Large intestine (tissue), 3 donors: ENCODE measurements around the gene TECR. TPM values are rescaled to one million over a fixed set of nuclear protein-coding genes. Genes with fewer than 3 reads are reported as not detected.

Source experiments
- DNase-seq, 2 donors: peaks; one replicate each; pipeline versions ENCODE4 v3.0.0 to v3.0.0-alpha.2; 2013
- H3K27ac ChIP-seq: one replicate; pipeline ENCODE4 v1.5.1; 2013; ENCODE audit warnings: low read length
- H3K27me3 ChIP-seq: 2 replicates; pipeline ENCODE4 v1.6.1; 2013; ENCODE audit warnings: low read length; ENCODE audit not compliant: control insufficient read depth, insufficient read depth
- H3K36me3 ChIP-seq: 2 replicates; pipeline ENCODE4 v1.6.1; 2013; ENCODE audit warnings: low read length; ENCODE audit not compliant: control insufficient read depth, insufficient read depth
- H3K4me1 ChIP-seq: one replicate; pipeline ENCODE4 v1.6.1; 2013; ENCODE audit warnings: low read length; ENCODE audit not compliant: control insufficient read depth, insufficient read depth
- H3K4me3 ChIP-seq: one replicate; pipeline ENCODE4 v1.5.1; 2013; ENCODE audit warnings: low read length
- H3K9me3 ChIP-seq: one replicate; pipeline ENCODE4 v1.6.1; 2013; ENCODE audit warnings: mild to moderate bottlenecking, low read depth, low read length, moderate library complexity; ENCODE audit not compliant: control insufficient read depth
- WGBS: methylation state at CpG from one replicate; pipeline ENCODE4 v1.1.5; 2013; ENCODE audit warnings: low lambda C conversion rate; ENCODE audit not compliant: insufficient coverage; 5-methylcytosine and 5-hydroxymethylcytosine counted together
- polyA plus RNA-seq: library from polyadenylated mRNA; unstranded; fragments of 120-200 nt; gene quantifications from one replicate; pipeline ENCODE4 v1.2.1, GENCODE V29; 2013

Gene TECR
- polyA plus RNA-seq, 1 donor = 236 TPM

DNA sequence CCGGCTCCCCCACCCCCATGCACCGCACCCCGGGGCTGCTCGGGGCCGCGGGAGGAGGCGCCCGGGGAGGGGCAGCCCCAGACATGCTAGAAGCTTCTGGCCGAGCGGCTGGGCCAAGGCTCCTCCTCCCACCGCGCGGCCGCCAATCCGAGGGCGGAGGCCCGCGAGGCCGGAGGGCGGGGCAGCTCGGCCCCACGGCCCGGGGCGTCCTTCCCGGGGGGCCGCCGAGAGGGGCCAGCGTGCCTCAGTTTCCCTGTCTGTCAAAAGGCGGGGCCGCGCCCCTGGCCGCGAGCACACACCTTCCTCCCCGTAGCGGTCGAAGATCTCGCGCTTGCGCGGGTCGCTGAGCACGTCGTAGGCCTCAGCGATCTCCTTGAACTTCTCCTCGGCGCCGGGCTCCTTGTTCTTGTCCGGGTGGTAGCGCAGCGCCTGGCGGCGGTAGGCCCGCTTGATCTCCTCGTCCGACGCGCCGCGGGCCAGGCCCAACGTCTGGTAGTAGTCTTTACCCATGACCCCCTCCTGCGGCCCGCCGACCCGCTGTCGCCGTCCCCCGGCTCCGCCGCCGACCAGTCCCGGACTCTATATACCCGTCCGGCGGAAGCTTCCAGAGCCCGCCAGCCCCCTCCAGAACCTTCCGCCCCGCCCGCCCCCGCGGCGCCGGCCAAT is 11.4 kb upstream of the TECR start, which contains the start of gene DNAJB1:
DNAJB1 (minus strand) TSS at position 558 of the 666 bp plus-strand sequence; CDS start at position 510, 48 bp downstream.
- peak within 1 kb of the TSS; percentile 100 for H3K4me3 ChIP-seq
- no CpG with 5 or more reads among the region's 82 CpGs for WGBS
- H3K4me1 ChIP-seq = peaks cover 32% of the 10 kb centered on the region
- peak; percentile 82 to 92 for DNase-seq
- no peaks in the 10 kb centered on the region for H3K27me3 ChIP-seq
- no peaks in the 10 kb centered on the region for H3K9me3 ChIP-seq
- H3K27ac ChIP-seq = peak within 1 kb of the TSS; percentile 100
- H3K36me3 ChIP-seq = peaks cover 33% of the 10 kb centered on the region

DNA sequence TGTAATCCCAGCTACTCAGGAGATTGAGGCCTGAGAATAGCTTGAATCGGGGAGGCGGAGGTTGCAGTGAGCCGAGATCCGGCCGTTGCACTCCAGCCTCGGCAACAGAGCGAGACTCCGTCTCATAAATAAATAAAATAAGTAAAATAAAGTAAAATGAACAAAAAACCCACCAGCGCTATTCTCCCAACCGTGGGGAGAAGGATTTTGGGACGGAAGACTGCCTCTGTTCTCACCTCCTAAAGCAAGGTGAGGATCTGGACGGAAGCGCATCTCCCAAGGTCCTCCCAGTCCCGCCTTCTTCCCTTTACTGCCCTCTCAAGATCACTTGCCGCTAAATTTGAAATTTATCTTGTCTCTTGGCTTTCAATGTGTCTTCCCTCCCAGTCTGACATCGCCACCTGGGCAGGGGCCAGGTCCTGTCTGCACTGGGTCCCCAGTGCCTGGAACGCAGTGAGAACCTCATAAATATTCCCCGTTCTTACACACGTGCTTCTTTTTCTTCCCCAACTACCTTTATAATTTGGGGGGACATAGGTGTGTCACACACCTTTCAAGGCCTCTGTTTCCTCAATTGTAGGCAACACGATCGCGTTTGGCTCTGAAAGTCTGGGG is 10.0 kb upstream of the TECR start:
- Histone ChIP-seq H3K4me1 (peaks cover 29% of the 10 kb centered on the region), H3K36me3 (peaks cover 23% of the 10 kb centered on the region), H3K27me3 (no peaks in the 10 kb centered on the region), H3K4me3 (no peak overlapping the region), H3K27ac (peak overlapping the region; percentile 96), H3K9me3 (no peaks in the 10 kb centered on the region)
- no peak for DNase-seq
- WGBS = 92% methylated on average over 5 of the region's 22 CpGs

DNA sequence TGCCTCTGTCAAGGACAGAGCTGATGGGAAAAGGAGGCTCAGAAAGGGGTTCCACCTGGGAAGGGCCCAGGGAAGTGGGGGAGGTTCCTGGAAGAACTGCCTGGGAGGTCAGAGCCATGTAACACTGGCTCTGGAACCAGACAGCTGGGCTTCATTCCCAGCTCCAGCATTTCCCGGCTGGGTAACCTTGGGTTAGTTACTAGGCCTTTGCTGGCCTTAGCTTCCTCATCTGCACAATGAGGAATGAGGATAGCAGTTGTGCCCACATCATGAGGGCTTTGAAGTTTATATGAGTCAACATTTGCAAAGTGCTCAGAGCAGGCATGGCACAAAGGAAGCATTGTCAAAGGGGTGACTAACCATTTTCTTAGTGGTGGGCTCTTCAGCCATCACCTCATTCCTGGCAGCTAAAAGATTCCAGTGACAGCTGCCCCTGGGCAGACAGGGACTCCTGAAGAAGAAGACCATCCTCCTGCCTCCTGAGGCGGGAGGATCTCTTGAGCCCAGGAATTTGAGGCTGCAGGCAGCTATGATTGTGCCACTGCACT is 9.5 kb upstream of the TECR start:
- peaks cover 23% of the 10 kb centered on the region for H3K4me1 ChIP-seq
- WGBS = no CpG with 5 or more reads among the region's 2 CpGs
- no peak for DNase-seq

DNA sequence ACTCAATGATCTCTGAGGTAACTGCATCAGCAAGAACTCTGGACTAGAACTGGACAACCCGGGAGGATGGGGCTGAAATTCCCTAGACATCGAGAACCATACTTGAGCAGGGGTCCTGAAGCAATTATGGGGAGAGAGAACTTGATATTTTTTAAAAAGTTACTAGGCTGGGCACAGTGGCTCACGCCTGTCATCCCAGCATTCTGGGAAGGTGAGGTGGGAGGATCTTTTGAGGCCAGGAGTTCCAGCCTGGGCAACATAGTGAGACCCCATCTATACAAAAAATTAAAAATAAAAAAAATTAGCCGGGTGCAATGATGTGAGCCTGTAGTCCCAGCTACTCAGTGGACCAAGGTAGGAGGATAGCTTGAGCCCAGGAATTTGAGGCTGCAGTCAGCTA is 8.9 kb upstream of the TECR start:
- H3K4me1 ChIP-seq = peaks cover 18% of the 10 kb centered on the region
- DNase-seq = no peak
- peaks cover 11% of the 10 kb centered on the region for H3K36me3 ChIP-seq
- no peaks in the 10 kb centered on the region for H3K27me3 ChIP-seq
- H3K9me3 ChIP-seq = no peaks in the 10 kb centered on the region
- WGBS = no CpG with 5 or more reads among the region's 4 CpGs
- no peak overlapping the region for H3K4me3 ChIP-seq
- H3K27ac ChIP-seq = no peak overlapping the region

More for the DNA sequence above, 9.5 kb upstream of the TECR start:
- Histone ChIP-seq H3K27me3 (no peaks in the 10 kb centered on the region), H3K4me3 (no peak overlapping the region), H3K9me3 (no peaks in the 10 kb centered on the region), H3K36me3 (peaks cover 17% of the 10 kb centered on the region), H3K27ac (no peak overlapping the region)

DNA sequence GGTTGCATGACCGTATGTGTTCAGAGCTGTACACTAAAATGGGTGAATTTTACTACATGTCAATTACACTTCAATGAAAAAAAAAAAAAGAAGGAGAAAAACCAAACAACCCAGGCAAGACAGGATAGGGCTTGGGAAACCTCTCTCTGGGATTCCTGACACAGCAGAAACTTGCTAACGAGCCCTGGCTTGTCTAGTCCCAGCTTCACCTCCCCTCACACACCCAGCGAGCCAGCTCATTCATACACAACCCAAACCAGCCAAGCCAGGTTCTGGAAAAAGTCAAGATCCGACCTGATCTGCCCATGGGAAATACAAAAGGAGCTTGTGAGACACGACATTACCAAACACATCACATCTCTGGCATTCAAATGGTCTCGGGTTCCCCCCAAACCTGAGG is 3.7 kb upstream of the TECR start:
- Histone ChIP-seq H3K36me3 (no peaks in the 10 kb centered on the region), H3K27ac (no peak overlapping the region), H3K27me3 (no peaks in the 10 kb centered on the region), H3K9me3 (no peaks in the 10 kb centered on the region), H3K4me3 (no peak overlapping the region), H3K4me1 (peaks cover 4% of the 10 kb centered on the region)
- DNase-seq = no peak
- no CpG with 5 or more reads among the region's 6 CpGs for WGBS

DNA sequence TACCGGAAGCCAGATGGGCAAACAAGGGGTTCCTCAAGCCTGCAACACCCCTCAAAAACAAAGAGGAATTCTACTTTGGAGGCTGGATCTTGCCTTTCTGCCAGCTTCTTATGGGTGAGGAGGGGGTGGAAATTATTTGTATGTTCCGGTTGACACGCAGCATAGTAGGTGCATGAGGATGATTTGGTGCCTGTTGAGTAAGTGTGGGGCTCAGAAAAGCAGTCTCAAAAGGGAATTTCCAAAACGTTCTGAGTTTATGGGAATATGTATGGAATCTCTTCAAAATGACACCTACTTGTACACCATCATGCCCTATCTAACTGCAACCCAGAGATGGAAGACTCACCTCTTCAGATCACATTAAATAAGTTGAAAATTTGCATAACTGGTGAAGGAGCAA is 3.0 kb upstream of the TECR start:
- Histone ChIP-seq H3K27ac (no peak overlapping the region), H3K9me3 (no peaks in the 10 kb centered on the region), H3K36me3 (no peaks in the 10 kb centered on the region), H3K4me1 (peaks cover 7% of the 10 kb centered on the region), H3K4me3 (no peak overlapping the region), H3K27me3 (no peaks in the 10 kb centered on the region)
- no peak for DNase-seq
- WGBS = no CpG with 5 or more reads among the region's 4 CpGs

DNA sequence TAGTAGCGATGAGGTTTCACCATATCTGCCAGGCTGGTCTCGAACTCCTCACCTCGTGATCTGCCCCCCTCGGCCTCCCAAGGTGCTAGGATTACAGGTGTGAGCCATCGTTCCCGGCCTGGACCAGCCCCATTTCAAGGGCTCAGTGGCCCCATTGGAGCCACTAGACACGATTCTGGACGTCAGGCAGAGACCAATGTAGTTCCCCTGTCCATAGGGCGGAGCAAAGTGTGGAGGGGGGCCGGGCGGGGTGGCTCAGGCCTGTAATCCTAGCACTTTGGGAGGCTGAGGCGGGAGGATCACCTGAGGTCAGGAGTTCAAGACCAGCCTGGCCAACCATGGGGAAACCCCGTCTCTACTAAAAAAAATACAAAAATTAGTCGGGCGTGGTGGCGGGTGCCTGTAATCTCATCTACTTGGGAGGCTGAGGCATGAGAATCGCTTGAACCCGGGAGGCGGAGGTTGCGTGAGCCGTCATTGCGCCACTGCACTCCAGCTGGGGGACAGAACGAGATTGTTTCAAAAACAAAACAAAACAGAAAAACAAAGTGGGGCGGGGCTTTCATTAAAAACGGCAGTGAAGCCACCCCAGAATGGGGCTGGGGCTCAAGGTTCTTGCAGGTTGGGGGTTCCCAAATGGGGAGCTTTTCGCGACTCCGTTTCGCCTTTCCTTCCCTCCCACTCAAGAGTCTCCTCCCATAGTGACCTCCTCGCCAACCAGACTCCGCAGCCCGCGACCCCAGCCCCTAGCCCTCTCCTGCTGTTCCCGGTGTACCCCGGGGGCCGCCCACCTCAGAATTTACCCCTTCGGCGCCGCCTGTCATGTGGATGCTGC is 758 bp upstream of the TECR start:
- Histone ChIP-seq H3K4me1 (peaks cover 9% of the 10 kb centered on the region), H3K4me3 (peak overlapping the region; percentile 66), H3K9me3 (no peaks in the 10 kb centered on the region), H3K36me3 (no peaks in the 10 kb centered on the region), H3K27me3 (no peaks in the 10 kb centered on the region), H3K27ac (peak overlapping the region; percentile 8)
- no peak for DNase-seq
- no CpG with 5 or more reads among the region's 39 CpGs for WGBS

DNA sequence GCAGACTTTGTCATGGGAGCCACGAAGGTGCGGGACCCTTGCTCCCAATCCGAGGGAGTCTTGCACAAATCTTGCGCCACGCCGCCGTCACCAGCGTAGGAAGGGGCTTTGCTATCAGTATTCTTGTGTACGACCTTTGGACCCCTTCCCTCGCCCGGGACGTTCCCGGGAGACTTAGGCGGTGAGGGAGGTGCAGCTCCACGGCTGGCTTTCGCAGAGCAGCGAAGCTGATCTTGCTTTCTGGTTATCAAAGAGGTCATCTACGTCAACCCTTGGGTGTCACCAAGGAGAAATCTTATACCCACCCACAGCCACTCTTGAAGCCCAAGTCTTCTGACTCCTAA is 583 bp downstream of the TECR start:
- Histone ChIP-seq H3K4me3 (peak overlapping the region; percentile 61), H3K4me1 (peaks cover 9% of the 10 kb centered on the region), H3K36me3 (peaks cover 4% of the 10 kb centered on the region), H3K9me3 (no peaks in the 10 kb centered on the region), H3K27ac (peak overlapping the region; percentile 98), H3K27me3 (no peaks in the 10 kb centered on the region)
- WGBS = no CpG with 5 or more reads among the region's 18 CpGs
- DNase-seq = peak; percentile 93 to 97

DNA sequence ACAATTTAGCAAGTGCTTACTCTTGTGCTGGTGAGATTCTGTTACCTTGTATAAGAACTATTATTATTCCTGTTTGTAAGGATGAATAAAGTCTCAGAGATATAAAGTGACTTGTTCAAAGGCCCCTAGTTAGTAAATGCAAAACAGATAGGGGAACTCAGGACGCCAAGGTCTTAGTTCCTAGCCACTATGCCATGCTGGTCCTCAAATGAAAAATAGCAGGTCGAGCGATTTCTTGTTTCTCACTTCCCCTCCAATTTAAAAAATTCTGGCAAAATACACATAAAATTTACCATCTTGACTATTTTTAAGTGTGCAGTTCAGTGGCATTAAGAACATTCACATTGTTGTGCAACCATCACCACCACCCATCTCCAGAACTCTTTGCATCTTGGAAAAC is 1.1 kb downstream of the TECR start:
- WGBS = 83% methylated on average over 2 of the region's 3 CpGs
- no peak for DNase-seq
- H3K27me3 ChIP-seq = no peaks in the 10 kb centered on the region
- H3K27ac ChIP-seq = peak overlapping the region; percentile 98
- H3K36me3 ChIP-seq = peaks cover 4% of the 10 kb centered on the region
- peak overlapping the region; percentile 61 for H3K4me3 ChIP-seq
- H3K4me1 ChIP-seq = peaks cover 9% of the 10 kb centered on the region
- no peaks in the 10 kb centered on the region for H3K9me3 ChIP-seq

DNA sequence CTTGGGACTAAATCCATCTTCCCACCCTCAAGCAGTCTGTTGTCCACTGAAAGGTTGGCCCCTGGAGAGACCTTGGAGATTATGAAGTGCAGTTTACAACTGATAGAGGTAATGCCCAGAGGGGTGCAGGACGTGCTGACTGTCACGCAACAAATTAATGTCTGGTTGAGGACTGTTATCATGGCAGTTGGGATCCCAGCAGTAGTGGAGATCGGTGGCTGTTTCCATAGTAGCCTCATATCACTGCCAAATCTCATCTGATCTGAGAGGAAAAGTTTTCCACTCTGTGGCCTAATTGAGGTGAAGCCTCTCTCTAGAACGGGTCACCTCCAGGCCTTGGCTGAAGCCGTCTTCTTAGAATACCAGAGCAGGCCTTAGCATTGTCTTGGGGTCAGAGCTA is 4.1 kb downstream of the TECR start:
- Histone ChIP-seq H3K4me1 (peaks cover 23% of the 10 kb centered on the region), H3K36me3 (peaks cover 4% of the 10 kb centered on the region), H3K4me3 (no peak overlapping the region), H3K9me3 (no peaks in the 10 kb centered on the region), H3K27ac (no peak overlapping the region), H3K27me3 (no peaks in the 10 kb centered on the region)
- no CpG with 5 or more reads among the region's 5 CpGs for WGBS
- DNase-seq = no peak
